ENCODE measurements around the gene TBC1D22A. TPM values are rescaled to one million over a fixed set of nuclear protein-coding genes. Genes with fewer than 3 reads are reported as not detected.

The TBC1D22A gene
- total RNA-seq, 2 donors from 2014 or later = 28.9 to 31.3 TPM

- H3K9me3 ChIP-seq = no peaks in the 10 kb centered on the region
- H3K27me3 ChIP-seq (replicated peaks; ENCODE audit: insufficient read depth) = no peaks in the 10 kb centered on the region
- H3K27ac ChIP-seq = no peak overlapping the region
- no peak for ATAC-seq (ENCODE audit: insufficient number of reproducible peaks, low FRiP score, low read depth)
- no peak for DNase-seq (ENCODE audit: low spot score)
- TF ChIP-seq, protein P1, sequence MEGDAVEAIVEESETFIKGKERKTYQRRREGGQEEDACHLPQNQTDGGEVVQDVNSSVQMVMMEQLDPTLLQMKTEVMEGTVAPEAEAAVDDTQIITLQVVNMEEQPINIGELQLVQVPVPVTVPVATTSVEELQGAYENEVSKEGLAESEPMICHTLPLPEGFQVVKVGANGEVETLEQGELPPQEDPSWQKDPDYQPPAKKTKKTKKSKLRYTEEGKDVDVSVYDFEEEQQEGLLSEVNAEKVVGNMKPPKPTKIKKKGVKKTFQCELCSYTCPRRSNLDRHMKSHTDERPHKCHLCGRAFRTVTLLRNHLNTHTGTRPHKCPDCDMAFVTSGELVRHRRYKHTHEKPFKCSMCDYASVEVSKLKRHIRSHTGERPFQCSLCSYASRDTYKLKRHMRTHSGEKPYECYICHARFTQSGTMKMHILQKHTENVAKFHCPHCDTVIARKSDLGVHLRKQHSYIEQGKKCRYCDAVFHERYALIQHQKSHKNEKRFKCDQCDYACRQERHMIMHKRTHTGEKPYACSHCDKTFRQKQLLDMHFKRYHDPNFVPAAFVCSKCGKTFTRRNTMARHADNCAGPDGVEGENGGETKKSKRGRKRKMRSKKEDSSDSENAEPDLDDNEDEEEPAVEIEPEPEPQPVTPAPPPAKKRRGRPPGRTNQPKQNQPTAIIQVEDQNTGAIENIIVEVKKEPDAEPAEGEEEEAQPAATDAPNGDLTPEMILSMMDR (IDR thresholded peaks at IDR 0.05) = no peak
- H3K4me1 ChIP-seq (ENCODE audit: control insufficient read depth in 1 of 2, low read depth in 2 of 2) = no peaks in the 10 kb centered on the region
- H3K4me3 ChIP-seq = no peak overlapping the region
- no peaks in the 10 kb centered on the region for H3K36me3 ChIP-seq
Observed at GRCh38 chr22:46907241-46908215, 145.1 kb downstream of the TBC1D22A start.

DNA sequence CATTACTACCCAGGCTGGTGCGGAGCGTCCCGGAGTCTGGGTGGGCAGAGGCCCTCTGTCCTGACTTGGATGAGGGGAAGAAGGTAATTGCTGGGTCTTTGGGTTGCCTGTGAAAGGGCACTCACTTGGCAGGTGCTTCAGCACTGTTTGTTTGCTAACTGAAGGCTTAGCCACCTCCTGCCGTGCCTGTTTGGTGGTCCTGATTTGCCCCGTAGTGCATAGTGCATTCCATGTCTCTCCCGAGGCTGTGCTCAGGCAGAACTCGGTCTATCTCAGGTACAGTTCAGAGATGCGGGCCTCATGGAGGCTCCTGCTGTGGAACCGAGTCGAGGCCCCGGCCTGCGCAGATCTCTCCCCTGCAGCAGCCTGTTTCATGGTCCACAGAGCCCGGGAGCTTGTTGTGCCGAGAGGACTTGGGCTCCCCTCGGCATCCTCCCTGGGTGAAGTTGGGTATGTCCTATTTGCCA lies 146.2 kb downstream of the TBC1D22A start:
- ATAC-seq (ENCODE audit: insufficient number of reproducible peaks, low FRiP score, low read depth) = no peak
- H3K36me3 ChIP-seq = peaks cover 7% of the 10 kb centered on the region
- no peaks in the 10 kb centered on the region for H3K4me1 ChIP-seq (ENCODE audit: control insufficient read depth in 1 of 2, low read depth in 2 of 2)
- no peaks in the 10 kb centered on the region for H3K27me3 ChIP-seq (replicated peaks; ENCODE audit: insufficient read depth)
- H3K4me3 ChIP-seq = no peak overlapping the region
- no peak for DNase-seq (ENCODE audit: low spot score)
- H3K27ac ChIP-seq = no peak overlapping the region
- TF ChIP-seq, protein P1 (IDR thresholded peaks at IDR 0.05) = no peak
- H3K9me3 ChIP-seq = no peaks in the 10 kb centered on the region

DNA sequence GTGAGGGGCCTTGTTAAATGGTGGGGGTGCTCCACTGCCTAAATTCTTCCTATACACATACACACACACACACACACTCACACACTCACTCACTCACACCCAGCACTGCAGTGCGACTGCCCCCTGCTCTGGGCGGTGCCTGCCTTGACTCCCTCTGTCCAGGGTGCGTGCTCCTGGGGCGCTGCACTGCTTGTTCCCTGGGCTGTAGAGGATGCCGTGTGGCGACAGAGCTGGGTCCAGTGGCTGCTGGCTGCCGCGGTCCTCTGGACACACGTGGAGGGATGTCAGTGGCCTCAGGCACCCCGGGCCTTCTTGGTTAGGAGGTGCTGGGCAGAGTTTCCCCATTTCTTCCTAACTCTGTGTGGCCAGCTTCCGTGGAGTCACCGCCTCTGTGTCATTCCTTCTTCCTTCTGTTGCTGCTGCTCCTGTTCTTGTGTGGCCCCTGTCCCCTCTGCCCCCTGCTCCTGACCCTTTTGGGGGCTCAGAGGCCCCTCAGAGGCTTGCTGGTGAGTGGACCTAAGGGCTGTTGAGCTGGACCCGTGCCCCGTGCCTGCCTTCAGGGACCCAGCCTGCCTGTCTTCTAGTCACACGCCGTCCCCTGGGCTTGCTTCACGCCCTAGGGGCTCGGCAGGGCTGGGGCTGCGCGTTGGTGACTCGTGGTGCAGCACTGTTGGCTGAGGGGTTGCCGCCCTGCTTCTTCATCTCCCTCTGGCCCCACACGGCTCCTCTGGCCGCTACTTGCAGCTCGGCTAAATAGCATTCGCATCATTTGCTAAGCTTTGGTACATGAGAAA lies 147.0 kb downstream of the TBC1D22A start:
- Histone ChIP-seq H3K4me1 (ENCODE audit: control insufficient read depth in 1 of 2, low read depth in 2 of 2) (no peaks in the 10 kb centered on the region), H3K36me3 (peaks cover 10% of the 10 kb centered on the region), H3K9me3 (no peaks in the 10 kb centered on the region), H3K27me3 (replicated peaks; ENCODE audit: insufficient read depth) (no peaks in the 10 kb centered on the region), H3K27ac (no peak overlapping the region), H3K4me3 (no peak overlapping the region)
- ATAC-seq (ENCODE audit: insufficient number of reproducible peaks, low FRiP score, low read depth) (no peak), DNase-seq (ENCODE audit: low spot score) (no peak)
- TF ChIP-seq, protein P1 (IDR thresholded peaks at IDR 0.05) = no peak

- Histone ChIP-seq H3K36me3 (peaks cover 10% of the 10 kb centered on the region), H3K27ac (no peak overlapping the region), H3K4me3 (no peak overlapping the region), H3K27me3 (replicated peaks; ENCODE audit: insufficient read depth) (no peaks in the 10 kb centered on the region), H3K9me3 (no peaks in the 10 kb centered on the region), H3K4me1 (ENCODE audit: control insufficient read depth in 1 of 2, low read depth in 2 of 2) (no peaks in the 10 kb centered on the region)
- no peak for ATAC-seq (ENCODE audit: insufficient number of reproducible peaks, low FRiP score, low read depth)
- DNase-seq (ENCODE audit: low spot score) = no peak
- TF ChIP-seq, protein P1 (IDR thresholded peaks at IDR 0.05) = no peak
Observed at GRCh38 chr22:46910624-46911023, 148.2 kb downstream of the TBC1D22A start.

DNA sequence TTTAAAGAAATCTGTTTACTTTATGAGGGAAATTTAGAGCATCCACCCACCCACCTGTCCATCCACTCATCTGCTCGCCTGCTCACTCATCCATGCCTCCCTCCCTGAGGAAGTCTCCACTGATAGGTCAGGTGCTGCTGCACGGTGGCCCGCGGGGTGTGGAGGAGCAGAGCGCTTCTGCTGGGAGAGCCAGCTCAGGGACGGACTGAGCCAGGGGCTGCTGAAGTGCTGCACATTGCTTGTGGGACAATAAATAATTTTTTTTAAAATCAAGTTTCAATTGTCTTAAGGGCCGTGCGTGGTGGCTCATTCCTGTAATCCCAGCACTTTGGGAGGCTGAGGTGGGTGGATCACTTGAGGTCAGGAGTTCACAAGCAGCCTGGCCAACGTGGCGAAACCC lies 148.9 kb downstream of the TBC1D22A start:
- peaks cover 10% of the 10 kb centered on the region for H3K36me3 ChIP-seq
- TF ChIP-seq, protein P1 (IDR thresholded peaks at IDR 0.05) = no peak

More for the DNA sequence above, 148.9 kb downstream of the TBC1D22A start:
- no peak overlapping the region for H3K27ac ChIP-seq
- H3K4me3 ChIP-seq = no peak overlapping the region
- no peak for DNase-seq (ENCODE audit: low spot score)
- H3K9me3 ChIP-seq = no peaks in the 10 kb centered on the region
- H3K27me3 ChIP-seq (replicated peaks; ENCODE audit: insufficient read depth) = no peaks in the 10 kb centered on the region
- no peak for ATAC-seq (ENCODE audit: insufficient number of reproducible peaks, low FRiP score, low read depth)
- no peaks in the 10 kb centered on the region for H3K4me1 ChIP-seq (ENCODE audit: control insufficient read depth in 1 of 2, low read depth in 2 of 2)
